GM19025 (cell line): ENCODE data around the gene MEGF6.
"Not testable (repeated sequence)": the region's sequence is repeated elsewhere in the genome, so short reads cannot be mapped to it uniquely, and the experiment has no call there.

Experiments
- ATAC-seq: cut with Tn5 transposase; IDR thresholded peaks from one replicate; pipeline ENCODE4 v1.9.1; 2021; ENCODE audit warnings: mild to moderate bottlenecking, low read depth, moderate library complexity; ENCODE audit not compliant: unreplicated experiment

The MEGF6 gene

DNA sequence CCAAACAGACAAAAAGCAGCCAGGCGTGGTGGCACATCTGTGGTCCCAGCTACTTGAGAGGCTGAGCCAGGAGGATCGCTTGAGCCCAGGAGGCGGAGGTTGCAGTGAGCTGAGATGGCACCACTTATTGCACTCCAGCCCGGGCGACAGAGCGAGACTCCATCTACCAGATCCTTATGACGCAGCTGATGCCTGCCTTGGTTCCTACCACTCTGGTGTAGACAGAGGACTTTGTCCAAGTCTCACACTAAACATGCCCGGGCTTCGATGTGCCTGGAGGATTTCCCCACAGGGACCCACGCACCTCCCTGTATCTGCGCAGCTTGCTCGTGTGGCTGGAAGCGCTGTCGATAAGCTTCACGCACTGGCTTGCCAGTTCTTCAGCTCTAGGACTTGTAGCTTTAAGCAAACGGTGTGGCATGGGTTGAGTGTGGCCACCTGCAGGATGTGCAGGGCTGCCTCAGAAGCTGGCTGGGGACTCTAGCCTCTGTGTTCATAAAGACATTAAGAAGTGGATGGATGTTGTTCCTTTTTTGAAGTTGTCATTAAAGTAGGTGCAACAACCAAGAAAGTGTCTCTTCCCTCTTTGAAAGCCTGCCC is 18.4 kb upstream of the MEGF6 start:
- ATAC-seq, result no peak

DNA sequence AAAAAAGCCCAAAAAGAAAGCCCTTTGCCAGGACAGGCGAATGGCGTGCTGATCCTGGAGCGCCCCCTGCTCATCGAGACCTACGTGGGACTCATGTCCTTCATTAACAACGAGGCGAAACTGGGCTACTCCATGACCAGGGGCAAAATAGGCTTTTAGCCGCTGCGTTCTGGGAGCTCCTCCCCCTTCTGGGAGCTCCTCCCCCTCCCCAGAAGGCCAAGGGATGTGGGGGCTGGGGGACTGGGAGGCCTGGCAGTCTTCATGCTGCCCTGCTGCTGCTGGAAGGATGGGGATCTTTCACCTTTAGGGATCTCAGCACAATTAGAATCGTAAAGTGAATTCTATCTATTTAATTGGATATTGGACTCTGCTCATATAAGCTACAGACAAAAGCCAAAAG is 17.1 kb upstream of the MEGF6 start:
- ATAC-seq, result no peak

DNA sequence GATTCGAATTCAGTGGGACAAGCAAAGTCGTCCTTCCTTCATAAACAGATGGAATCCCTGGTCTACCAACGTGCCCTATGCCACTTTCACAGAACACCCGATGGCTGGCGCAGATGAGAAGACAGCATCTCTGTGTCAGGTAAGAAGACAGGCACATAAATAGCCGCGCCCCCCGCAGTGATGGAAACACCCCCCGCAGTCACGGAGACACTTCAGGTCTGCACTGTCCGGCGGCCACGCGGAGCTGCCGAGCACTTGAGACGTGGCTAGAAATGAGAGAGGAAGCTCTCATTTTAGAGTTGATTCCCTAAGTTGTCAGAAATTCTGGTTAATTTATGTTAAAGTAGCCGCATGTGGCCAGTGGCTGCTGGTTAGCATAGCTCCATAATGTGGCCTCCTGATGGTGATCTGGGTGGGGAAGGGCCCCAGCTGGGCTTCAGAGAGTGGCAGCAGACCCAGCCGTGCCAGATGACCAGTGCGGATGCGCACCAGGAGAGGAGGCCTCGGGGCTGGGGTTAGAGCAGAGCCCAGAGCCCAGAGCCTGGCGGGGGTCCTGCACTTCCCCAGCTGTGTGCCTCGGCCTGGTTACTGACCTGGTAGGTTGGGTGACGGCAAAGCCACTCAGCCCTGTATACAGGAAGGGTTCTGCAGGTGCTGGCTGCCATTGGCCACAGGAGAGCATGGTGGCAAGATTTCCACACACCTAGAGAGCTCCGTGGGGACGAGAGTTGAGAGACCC is 16.4 kb upstream of the MEGF6 start:
- no peak for ATAC-seq

DNA sequence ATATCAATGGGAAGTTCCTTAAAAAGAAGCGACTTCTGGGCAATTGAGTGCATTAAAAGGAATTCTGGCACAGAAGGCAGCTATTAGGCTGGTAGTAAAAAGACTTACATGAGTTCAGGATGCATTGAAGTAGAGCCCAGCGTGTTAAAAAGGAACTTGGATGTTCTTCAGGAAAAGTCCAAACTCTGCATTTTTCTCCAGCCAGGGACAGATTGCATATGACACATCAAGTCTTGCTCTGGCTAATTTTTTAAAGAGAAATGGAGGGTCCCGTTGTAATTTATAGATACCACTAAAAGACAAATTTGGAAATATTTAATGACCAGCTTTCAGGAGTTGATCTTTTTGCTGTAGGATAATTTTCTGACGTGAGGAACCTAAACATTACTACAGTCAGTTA is 14.7 kb upstream of the MEGF6 start:
- no peak for ATAC-seq

DNA sequence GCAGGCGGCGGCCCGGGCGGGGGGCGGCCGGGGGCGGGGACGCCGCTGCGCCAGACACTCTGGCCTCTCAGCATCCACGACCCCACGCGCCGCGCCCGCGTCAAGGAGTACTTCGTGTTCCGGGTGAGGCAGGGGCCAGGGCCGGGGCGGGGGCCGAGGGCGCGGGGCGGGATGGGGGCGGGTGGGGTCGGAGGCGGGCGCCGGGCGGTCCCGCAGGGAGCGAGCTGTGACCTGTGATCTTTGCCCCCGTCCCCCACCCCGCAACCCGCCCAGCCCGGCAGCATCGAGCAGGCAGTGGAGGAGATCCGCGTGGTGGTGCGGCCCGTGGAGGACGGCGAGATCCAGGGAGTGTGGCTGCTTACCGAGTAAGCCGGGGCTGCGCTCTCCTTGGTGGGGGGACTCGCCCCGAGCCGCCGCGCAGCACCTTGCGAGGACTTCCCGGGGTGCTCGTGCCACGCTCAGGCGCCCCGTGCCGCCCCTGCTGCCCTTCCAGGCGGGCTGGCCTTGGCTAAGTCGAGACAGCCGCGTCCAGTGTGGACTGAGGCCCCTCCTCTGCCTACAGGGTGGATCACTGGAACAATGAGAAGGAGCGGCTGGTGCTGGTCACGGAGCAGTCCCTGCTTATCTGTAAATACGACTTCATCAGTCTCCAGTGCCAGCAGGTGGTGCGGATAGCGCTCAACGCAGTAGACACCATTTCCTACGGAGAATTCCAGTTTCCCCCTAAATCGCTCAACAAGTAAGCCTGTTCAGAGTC is 14.0 kb upstream of the MEGF6 start:
- peak; percentile 1 for ATAC-seq

DNA sequence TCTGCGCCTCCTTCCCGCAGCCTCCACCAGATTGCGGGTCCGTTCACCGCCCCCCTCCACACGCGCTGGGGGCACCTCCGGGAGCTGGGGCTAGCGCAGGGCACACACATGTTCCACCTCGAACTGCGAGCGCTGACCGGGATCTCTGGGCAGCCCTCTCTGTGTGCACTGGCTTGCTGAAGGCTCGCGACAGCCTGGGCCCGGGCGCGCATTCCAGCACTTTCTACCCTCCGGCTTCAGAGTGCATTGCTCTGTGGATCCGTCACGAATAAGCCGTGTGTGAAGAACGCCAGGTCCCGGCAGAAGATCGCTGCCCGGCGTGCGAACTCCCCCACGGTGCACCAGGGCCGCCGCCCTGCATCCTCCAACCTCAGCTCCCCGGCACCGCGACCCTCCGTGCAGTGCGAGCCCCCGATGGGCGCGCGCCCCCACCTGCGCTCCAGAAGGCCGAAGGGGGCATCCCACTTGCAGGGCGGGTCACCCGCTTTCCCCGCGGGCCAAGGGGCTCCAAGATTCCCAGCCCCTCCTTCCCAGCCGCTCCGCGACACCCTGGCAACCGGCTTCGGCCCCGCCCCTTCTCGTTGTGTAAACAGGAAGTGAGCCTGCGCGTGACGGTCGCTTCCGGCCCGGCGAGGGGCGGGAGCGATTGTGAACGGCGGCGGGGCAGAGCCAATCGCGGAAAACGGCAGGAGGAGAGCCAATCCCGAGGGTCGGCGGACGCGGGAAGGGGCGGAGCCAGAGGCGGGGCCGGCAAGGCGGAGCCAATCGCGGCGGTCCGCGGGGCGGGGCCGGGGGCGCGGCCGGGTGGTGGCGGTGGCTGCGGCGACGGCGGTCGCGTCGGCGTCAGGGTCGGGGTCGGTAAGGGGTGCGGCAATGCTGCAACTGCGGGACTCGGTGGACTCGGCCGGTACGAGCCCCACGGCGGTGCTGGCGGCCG is 13.2 kb upstream of the MEGF6 start, which contains the start of gene TPRG1L:
Gene TPRG1L, plus strand, starts transcription at position 816 of the 937 bp plus-strand sequence. Its CDS starts 58 bp downstream, at position 874.
- ATAC-seq, result peak; percentile 89

DNA sequence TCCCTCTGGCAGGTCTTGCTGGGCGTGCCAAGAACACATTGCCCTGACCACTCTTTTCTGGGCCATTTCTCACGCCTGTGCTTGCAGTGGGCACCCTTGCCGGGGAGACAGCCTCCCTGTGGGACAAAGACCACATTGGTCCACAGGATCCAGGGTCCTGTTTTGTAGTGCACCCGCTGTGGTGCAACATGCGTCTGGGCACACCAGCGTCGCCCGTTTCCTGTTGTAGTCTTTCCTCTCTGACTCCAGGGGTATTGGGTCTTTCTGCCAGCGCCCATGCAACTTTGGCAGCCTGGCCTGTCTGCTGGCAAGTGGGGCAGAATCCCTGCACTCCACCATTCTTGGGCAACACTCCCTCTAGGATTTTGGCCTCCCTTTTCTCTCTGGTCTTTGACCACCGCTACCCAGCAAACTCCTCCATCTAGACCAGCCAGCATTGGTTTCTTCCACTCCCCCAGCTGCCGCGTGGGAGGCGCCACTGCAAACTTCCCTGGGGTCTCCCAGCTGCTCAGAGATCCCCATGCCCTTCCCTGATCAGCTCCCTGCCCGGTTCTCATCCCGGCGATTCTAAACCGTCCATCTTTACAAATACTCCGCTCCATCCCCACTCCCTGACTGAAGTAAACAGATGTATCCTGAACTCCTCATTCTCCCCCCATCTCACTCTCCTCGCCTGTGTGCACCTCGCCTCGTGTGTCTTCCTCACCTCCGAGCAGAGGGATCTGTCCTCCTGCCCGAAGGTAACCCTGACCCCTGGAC is 12.3 kb upstream of the MEGF6 start:
- no peak for ATAC-seq

DNA sequence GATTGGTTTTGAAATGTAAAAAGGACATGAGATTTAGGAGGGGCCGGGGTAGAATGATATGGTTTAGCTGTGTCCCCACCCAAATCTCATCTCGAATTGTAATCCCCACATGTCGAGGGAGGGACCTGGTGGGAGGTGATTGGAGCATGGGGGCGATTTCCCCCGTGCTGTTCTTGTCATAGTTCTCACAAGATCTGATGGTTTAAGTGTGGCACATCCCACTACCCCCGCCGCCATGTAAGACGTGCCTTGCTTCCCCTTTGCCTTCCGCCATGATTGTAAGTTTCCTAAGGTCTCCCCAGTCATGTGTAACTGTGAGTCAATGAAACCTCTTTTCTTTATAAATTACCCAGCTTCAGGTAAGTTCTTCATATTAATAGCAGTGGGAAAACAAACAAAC is 10.8 kb upstream of the MEGF6 start:
- ATAC-seq, result not testable (repeated sequence)

DNA sequence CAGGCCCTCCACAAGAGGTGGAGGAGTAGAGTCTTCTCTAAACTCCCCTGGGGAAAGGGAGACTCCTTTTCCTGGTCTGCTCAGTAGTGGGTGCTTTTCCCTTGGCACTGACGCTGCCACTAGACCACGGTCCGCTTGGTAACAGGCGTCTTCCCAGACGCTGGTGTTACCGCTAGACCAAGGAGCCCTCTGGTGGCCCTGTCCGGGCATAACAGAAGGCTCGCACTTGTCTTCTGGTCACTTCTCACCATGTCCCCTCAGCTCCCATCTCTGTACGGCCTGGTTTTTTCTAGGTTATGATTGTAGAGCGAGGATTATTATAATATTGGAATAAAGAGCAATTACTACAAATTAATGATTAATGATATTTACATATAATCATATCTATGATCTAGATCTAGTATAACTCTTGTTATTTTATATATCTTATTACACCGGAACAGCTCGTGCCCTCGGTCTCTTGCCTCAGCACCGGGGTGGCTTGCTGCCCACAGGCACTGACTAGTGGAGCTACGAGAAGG is 9.9 kb upstream of the MEGF6 start:
- ATAC-seq, result not testable (repeated sequence)

DNA sequence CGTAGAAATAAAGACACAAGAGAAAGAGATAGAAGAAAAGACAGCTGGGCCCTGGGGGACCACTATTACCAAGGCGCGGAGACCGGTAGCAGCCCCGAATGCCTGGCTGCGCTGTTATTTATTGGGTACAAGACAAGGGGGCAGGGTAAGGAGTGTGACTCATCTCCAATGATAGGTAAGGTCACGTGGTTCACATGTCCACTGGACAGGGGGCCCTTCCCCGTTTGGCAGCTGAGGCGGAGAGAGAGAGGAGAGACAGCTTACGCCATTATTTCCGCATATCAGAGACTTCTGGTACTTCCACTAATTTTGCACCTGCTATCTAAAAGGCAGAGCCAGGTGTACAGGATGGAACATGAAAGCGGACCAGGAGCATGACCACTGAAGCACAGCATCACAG is 9.4 kb upstream of the MEGF6 start:
- no peak for ATAC-seq

DNA sequence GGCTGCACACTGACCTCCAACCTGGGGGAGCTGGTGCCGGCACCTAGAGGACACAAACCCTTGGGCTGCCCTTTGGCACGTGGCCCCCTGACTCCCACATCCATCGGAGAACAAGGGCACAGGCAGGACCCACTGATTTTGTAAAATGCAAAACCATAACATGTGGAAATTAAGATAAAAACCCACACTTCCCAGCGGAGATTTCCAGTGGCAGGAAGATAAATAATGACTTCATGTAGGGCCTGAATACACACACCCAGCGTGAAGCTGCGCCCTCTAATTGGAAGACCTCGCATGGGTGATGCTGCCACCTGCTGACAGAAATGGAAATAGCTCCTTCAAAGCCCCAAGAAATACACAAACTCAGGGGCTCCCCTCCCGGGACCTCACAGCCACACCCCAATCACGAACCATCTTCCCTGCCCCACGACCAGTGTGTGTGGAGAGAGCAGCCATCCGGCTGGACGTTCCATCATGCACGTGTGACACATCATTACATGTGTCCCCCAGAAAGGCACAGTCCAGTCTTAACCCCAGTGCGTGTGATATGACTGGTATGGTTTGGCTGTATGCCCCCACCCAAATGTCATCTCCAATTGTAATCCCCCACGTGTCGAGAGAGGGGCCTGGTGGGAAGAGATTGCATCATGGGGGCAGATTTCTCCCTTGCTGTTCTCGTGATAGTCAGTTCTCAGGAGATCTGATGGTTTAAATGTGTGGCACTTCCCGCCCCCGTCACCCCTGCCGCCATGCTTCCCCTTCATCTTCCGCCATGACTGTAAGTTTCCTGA is 7.8 kb upstream of the MEGF6 start:
- ATAC-seq, result no peak

DNA sequence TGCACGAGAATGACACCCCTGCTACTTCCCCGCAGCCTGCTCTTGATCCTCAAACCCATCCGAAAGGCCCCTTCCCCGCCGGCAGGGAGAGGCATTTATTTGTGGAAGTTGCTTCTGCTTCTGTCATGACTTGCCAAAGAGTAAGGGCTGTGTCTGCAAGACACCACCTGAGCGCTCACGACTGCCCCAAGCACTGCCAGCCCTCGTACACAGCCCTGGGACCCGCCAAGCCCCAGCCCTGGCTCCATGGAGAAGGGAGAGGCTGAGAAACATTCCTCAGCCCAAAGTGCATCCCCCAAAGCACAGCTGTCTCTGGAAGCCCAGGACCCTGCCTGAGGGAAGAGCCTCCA is 7.2 kb upstream of the MEGF6 start:
- ATAC-seq, result no peak

DNA sequence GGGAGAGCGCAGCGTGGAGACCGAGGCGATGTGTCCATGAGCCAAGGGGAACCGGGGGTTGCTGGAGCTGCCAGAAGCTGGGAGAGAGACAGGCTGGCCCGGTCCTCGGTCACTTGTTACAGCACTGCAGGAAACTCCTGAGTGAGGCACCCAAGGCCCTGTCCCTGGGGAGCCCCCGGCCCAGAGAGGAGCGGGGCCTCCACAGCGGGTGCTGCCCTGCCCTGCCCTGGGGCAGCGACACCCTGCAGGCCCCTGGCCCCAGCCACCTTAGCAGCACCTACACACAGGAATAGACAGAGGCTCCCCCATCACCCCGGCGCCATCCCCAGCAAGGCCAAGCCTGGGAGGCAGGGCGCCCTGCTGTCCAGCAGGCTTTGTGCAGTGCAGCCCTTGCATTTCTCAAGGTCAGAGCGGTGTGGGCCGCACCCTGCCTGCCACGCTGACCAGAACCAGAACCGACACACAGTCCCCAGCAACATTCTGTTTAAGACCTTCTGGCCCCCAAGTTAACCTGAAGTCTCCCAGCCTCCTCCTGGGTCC is 6.6 kb upstream of the MEGF6 start:
- ATAC-seq, result no peak

DNA sequence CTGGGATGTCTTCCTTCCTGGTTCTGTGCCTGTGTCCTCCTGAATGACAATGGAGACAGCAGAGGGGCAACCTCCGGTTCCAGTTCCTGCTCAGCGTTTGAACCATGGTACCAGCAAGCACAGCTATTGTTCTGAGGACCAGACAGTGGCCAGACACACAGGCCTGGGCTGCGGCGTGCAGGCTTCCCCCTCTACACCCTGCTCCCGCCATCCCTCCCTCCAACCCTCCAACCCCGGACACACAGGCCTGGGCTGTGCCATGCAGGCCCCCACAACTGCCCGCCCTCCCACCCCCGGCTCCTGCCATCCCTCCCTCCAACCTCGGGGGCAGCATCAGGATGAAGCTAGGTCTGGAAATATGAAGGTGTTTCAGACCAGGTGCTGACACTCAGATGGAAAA is 5.6 kb upstream of the MEGF6 start:
- no peak for ATAC-seq

DNA sequence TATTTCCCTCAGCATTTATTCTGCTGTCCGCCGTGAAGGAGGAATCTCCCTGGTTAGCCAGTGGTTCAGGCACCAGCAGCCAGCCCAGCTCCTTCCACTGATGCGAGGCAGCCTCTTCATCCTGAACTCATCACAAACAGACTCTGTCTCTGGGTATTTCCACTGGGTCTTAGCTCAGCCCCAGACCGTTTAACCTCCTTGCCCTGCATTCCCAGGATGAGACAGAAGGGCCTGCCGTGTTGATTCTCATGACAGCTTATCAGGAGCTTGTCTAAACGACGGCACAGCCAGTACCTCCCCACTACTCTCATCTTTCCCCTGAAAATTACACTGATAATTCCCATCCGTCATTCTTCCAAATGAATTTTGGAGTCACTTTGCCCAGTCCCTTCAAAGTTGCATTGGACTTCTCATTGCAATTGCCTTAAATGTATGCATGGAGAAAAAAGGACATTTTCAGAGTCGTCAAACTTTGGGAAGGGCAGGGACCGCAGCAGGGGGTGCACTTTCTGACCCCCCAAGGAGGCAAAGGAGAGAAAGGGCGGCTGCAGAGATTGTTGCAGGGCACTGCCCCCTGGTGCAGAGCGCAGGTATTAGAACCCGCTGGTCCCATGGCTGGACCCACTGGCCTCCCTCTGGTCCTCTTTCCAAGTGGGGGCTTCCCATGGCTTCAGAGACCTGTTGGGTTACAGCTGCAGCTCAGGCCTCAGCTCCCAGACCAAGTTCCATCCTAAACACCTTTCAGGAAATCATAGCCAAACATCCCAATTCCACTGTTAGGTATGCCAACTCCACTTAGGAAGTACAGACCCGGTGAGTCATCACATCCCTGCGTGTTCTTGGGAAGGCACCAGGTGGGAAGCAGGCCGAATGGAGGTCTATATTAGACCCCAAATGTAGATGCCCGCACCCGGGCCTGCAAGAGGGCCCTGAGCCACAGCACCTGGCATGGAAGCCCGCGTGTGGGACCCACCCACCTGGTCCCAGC is 3.7 kb upstream of the MEGF6 start:
- ATAC-seq, result no peak

DNA sequence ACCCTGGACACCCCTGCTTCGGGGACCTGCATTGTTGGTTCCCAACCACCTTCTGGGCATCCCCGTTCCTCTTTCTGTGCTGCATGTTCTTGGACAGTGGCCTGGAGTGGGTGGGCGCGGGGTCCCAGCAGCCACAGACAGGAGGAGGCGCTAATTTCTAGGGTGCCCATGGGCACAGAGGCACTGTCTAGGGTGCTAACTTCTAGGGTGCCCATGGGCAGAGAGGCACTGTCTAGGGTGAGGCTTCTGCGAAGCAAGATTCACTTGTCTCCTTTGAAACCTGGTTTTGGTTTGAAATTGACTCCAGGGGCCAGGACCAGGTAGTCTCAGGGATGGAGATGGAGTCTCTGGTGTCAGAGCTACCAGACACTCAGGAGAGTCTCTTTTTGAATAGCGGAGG is 815 bp upstream of the MEGF6 start:
- no peak for ATAC-seq

DNA sequence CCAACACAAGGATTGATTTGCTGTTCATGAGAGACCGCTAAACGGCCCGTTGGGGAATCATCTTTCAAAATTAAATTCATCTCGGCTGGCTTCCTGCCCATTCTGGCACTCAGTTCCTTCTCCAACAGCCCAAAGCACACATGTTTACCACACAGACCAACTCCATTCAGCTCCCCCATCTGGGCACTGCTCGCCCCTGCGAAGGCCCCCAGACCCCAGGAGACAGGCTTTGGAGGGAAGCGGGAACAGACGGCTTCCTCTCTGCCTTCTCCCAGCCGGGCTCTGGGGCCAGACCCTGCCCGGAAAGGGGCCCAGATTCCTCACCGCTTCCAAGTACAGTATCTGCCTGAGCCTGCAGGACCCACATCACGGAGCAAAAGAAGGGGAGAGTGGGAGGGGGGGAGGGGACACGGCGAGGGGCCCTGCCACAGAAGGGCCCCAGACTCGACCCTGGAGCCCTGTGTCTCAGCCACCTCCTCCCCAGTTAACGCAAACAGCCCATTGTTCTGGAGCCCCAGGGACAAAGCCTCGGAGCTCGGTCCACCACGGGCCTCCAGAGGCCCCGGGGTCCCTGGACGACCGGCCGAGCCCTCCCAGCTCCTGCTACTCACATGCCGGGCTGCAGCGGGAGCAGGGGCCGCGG is 660 bp downstream of the MEGF6 start:
- no peak for ATAC-seq
